GM18526 (cell line): ENCODE results near the gene DAND5.

Experiments used
- POLR2A ChIP-seq: IDR thresholded peaks from 3 replicates; pipeline ENCODE4 v1.6.1; 2011; ENCODE audit not compliant: insufficient read length; ENCODE audit errors: extremely low read depth

Gene DAND5

GRCh38 chr19:13008926-13009787, 39.8 kb downstream of the DAND5 start:
- TF ChIP-seq POLR2A = no peak

DNA sequence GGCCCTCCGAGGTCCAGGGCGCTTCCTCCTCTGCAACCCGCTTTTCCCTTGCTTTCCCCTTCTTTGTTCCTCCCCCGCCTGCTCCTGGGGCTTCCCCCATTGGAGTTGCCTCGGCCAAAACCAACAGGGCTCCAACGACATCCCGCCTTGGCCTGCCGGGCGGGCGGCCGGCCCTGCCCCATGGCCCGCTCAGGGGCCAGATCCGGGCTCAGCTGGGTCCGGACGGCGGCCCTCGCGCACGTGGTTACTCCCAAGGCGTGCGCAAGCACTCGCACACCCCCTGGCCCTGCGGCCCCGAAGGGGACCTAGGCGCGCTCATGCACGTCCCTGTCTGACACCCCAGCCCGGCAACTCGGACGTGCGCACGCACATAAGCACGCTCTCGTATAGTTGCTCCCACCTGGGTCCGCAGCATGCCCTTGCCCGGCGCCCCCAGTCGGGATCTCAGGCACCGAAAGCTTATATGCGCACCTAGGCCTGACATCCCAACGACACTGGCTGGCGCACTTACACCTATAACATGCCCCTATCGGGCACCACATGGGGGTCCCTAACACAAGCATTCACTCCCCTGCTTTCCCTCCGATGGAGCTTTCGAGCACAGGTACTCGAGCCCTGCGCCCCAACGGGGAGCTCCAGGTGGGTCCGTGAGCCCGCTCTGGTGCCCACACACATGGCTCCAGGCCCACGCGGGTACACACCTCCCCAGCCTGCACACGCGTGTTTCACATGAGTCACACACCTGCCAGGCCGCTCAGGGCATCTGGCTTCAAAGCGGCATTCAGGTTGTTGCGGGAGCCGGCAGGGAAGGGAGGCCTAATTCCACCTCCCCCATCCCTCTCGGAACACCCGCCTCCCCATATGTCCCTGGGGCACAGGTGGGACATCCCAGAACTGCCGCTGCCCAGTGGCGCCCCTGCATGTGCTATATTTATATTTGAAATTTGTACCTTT, 40.9 kb downstream of the DAND5 start:
- TF ChIP-seq POLR2A = no peak

DNA sequence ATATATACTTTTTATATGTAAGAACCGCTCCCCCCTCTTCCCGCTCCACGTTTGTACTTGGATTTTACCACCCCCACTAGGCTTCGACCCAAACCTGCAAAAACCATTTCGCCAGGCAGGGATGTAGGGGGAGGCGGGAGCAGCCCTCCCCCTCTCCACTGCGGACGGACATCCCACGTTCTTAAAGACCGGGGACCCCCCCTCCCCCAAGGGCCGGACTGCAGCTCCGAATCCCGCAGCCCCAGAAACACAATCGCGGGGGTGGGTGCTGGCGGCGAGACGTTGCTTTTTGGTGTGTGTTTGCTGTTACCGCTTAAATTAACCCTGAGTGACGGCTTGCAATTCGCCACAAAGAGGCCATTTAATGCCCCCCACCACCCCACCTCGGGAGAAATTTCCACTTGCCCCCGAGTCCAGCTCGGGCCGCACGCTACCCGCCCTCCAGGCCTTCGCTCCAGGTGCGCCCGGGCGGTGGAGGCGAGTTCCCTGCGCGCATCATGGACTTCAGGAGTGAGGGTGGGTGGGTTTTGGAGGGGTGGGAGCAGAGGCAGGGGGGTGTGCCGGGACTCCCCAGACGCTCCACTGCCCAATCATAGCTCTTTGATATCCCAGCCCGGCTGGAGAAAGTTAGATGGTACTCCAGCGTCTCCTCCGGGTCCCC, 41.7 kb downstream of the DAND5 start:
- TF ChIP-seq POLR2A = no peak

DNA sequence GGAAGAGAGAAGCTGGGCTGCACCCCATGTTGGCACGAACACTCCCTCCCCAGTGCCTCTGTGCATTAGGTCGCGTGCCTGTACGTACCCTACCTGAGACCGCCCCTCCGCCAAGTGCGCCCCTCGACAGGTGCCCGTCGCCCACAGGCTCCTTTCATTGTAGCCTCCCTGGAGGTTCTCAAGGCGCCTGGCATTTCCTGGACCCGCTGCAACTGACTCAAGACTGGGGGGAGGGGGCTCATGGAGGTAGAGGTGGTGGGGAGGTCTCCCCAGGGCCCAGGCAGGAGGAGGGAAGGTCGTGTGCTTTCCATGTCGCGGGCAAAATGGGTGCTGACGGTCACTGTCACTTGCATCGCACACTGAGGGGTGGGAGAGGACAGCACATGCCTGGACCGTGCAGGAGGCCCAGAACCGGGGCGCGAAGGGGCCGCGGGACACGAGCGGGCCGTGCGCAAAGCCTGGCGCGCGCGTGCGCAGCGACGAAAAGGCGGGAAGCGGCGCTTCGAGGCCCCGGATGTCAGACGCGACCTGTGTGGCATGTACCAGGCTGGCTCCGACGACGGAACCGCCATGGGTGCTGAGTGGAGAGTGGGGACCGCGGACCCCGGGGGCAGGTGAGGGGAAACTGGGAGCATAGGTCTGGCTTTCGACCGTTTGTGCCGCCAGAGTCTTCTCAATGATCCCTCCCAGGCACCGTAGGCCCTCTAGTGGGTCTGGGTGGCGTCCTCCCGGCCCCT, 42.4 kb downstream of the DAND5 start:
- no peak for TF ChIP-seq POLR2A

GRCh38 chr19:13012390-13012689, 43.0 kb downstream of the DAND5 start:
- TF ChIP-seq POLR2A = no peak

DNA sequence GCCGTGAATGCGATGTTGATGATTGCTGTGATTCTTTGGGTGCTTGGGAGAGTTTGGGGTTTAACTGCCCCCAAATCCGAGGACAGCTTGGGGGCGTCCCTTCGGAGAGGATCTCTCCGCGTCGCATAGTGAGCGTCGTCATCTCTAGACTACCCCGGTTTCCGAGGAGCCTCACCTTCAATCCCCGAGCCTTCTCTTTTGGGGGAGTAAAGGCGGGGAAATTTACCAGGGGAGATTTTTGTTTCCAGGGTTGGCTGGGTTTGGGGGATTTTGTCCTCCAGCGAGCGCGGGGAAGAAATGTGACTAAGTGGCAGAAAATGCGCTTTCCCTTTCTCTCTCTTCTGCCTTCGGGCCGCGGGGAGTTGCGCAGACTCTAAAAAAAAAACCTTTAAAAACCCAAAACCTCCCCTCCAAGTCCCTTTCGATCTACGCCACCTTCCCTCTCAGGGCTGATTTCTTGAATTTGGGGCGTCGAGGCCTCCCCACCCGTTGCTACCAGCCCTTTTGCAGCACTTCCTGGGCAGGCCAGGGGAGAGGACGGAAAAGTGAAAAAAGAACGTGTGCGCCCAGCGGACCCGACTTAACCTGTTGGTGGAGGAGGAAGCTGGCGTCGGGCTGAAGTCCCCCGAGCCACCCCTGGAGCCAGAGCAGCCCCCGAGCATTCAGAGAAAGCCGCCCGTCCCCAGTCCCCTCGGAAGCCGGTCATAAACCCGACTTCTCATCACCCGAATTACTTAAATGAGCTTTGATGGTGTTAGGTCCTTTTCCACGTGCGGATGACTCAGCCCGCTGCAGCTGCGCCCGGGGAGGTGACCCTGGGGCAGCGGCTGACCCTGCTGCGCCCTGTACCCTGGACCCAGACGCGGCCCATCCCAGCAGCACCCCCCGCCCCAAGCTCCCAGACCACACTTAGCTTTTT, 43.6 kb downstream of the DAND5 start:
- no peak for TF ChIP-seq POLR2A

DNA sequence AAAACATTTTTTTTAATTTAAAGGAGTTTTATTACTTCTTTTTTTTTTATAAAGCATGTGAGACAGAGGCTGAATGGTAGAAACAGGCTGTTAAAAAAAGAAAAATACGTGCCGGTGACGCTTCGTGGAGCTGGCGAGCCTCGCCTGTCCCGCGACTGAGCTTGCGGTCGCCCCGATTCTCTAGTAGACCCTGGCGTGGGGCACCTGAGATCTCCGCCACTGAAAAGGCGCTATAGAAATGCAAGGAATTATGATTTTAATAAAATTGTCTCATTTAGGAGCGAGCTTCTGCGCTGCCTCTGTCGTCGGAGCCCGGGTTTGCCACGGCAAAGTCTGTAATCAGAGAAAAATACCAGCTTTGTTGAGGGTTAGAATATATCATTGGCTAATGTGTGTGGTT, 44.3 kb downstream of the DAND5 start:
- no peak for TF ChIP-seq POLR2A

GRCh38 chr19:13014101-13014920, 44.9 kb downstream of the DAND5 start:
- TF ChIP-seq POLR2A = no peak

DNA sequence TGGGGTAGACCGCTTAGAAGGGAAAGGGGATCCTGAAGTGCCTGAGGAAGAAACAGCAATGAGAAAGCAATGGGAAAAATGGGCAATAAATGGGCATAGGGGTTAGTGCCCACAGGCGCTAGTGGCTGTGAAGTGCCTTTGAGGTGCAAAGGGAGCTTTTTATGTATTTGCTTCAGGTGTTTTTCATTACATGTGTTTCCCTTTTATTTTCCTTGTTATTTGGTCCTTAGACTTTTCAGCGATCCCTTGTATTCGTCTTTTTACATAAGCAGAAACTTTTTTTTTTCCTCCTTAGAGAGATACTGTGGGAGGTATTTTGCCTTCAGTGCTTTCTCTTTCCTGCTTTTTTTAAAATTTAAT, 45.5 kb downstream of the DAND5 start:
- no peak for TF ChIP-seq POLR2A

DNA sequence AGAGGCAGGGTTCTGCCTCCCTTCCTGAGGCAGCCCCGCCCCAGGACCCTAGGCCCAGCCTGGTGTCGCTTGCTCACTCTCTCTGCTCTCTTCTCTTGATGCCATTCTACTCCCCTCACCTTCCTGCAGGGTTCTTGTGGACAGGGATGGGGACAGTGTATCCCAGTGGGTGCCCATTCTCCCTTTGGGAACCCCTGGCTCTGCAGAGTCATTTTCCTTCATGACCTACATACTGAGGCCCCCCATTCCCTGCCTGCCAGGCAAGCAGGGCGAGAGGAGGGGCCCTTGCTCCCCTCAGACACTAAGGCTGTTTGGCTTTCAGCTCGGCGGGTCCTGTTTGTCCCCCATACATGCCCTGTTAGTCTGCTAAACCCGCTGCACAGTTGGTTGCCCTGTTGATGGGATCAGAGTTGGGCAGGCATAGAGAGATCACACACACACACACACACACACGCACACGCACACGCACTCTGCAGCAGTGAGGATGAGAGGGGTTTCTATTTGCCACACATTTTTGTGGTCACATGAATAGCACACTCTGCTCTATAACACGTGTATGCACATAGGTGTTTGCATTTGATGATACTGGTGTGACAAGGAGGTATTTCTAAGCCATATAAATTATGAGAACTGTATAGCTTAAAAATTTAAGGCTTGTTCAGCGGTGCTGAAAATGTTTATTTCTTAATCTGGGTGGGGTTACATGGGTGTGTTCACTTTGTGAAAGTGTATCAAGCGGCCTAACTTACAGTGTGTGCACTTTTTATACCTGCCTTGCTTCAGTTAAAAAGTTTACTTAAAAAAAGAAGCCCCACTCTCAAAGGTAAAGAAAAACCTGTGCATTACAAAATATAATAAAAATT, 46.2 kb downstream of the DAND5 start:
- TF ChIP-seq POLR2A = no peak

- no peak for TF ChIP-seq POLR2A
Observed at GRCh38 chr19:13016245-13016627, 46.9 kb downstream of the DAND5 start.

DNA sequence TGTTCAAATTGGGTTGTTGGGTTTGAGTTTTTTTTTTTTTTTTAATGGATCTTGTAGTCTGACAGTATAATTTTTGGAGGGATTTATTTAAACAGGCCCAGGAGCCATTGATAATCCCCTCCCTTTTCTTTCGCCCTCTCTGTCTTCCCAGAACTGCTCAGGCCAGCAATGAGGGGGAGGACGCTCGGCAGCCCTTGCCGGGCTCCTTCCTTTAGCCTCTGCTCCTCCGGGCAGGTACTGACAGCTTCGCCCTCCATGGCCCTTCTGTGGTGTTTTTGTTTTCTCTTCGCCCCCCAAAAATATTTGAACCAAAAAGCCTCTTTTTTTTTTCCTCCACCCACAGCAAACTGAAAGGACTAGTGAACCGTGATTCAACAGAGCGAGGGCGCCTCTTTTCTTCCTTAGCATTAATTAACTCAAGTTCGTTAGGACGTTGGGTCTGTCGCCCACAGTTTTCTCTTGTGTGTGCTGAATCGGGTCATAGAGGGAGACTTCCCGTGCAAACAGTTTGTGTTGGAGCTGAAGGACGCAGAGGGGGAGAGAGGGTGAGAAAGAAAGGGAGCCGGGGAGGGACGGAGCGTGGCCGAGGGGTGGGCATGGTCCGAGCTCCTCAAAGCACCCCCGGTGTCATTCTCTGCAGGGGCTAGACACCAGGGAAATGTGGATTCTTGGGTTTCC, 47.4 kb downstream of the DAND5 start:
- no peak for TF ChIP-seq POLR2A
